ENCODE measurements around the gene ZNF296.
A peak's percentile ranks its signal among the peaks of the same experiment; 100 is the strongest.

The ZNF296 gene

GRCh38 chr19:45066921-45067661 is 9.2 kb downstream of the ZNF296 start:
- no peak for DNase-seq (ENCODE audit: low spot score)
- CTCF ChIA-PET = no interaction called here
- TF ChIP-seq, protein P1, sequence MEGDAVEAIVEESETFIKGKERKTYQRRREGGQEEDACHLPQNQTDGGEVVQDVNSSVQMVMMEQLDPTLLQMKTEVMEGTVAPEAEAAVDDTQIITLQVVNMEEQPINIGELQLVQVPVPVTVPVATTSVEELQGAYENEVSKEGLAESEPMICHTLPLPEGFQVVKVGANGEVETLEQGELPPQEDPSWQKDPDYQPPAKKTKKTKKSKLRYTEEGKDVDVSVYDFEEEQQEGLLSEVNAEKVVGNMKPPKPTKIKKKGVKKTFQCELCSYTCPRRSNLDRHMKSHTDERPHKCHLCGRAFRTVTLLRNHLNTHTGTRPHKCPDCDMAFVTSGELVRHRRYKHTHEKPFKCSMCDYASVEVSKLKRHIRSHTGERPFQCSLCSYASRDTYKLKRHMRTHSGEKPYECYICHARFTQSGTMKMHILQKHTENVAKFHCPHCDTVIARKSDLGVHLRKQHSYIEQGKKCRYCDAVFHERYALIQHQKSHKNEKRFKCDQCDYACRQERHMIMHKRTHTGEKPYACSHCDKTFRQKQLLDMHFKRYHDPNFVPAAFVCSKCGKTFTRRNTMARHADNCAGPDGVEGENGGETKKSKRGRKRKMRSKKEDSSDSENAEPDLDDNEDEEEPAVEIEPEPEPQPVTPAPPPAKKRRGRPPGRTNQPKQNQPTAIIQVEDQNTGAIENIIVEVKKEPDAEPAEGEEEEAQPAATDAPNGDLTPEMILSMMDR (conservative IDR thresholded peaks at IDR 0.05; ENCODE audit: low read depth) = no peak
- peak overlapping the region; percentile 90 for H3K27ac ChIP-seq
- POLR2A ChIA-PET (ENCODE audit: low non-redundant PET) = no interaction called here

- POLR2A ChIA-PET (ENCODE audit: low non-redundant PET) = no interaction called here
- DNase-seq (ENCODE audit: low spot score) = no peak
- TF ChIP-seq, protein P1 (conservative IDR thresholded peaks at IDR 0.05; ENCODE audit: low read depth) = no peak
- CTCF ChIA-PET = interaction anchor here (0.6 to 0.8 kb wide), 2 partner anchors 25 to 160 kb away, joined by 3 to 6 read pairs; partner anchors contain the start of gene CLASRP
- H3K27ac ChIP-seq = no peak overlapping the region
These were observed 12.2 kb downstream of the ZNF296 start for GRCh38 chr19:45063851-45064801.

- ChIA-PET CTCF (interaction anchor here (0.5 to 0.7 kb wide), 3 partner anchors 75 to 1462 kb away, joined by 3 to 4 read pairs (median 3); no protein-coding TSS in a partner anchor), POLR2A (ENCODE audit: low non-redundant PET) (no interaction called here)
- peak overlapping the region; percentile 8; the same call in 1 of the 2 replicates for H3K27ac ChIP-seq
- no peak for DNase-seq (ENCODE audit: low spot score)
- TF ChIP-seq, protein P1 (conservative IDR thresholded peaks at IDR 0.05; ENCODE audit: low read depth) = no peak
These were observed 14.3 kb downstream of the ZNF296 start for GRCh38 chr19:45061965-45062364.

DNA sequence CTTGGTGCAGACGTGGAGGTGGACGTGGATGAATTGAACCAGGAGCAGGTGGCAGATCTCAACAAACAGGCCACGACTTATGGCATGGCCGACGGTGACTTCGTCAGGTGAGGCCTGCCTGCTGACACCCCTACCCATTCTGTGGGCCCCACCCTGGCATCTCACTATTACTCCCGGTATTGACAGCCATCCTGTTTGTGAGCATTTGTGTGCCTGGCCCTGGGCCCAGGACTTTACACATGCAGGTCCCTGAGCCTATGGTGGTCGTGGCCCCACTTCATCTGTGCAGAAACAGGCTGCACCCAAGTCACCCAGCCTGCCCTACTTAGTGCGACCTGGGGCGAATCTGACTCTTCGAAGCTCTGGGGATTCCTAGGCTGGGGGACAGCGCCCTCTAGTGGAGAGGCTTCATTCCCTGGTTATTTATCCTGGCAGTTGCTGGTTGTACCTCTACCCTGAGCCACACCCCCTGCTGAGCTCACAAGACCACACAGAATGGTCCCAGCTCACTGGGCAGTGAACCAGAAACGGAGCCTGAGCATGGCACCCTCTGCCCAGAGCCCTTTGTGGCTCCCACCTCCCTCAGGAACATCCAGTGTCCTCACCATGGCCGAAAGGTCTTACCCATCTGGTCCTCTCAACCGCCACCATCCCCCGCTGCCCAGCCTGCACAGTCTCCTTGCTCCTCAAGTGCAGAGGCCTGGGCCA is 16.9 kb downstream of the ZNF296 start:
- TF ChIP-seq, protein P1 (conservative IDR thresholded peaks at IDR 0.05; ENCODE audit: low read depth) = peak; percentile 82
- peak overlapping the region; percentile 4; the same call in 1 of the 2 replicates for H3K27ac ChIP-seq
- DNase-seq (ENCODE audit: low spot score) = peak; percentile 70
- CTCF ChIA-PET = interaction anchor here (0.5 to 1.8 kb wide), 22 partner anchors 8 to 617 kb away, joined by 3 to 10 read pairs (median 4); partner anchors contain the start of gene APOE
- POLR2A ChIA-PET (ENCODE audit: low non-redundant PET) = no interaction called here

GRCh38 chr19:45058622-45059159 is 17.6 kb downstream of the ZNF296 start:
- CTCF ChIA-PET = interaction anchor here (0.5 to 1.8 kb wide), 16 partner anchors 8 to 154 kb away, joined by 3 to 10 read pairs (median 4); partner anchors contain the start of gene APOE
- TF ChIP-seq, protein P1 (conservative IDR thresholded peaks at IDR 0.05; ENCODE audit: low read depth) = no peak
- DNase-seq (ENCODE audit: low spot score) = no peak
- POLR2A ChIA-PET (ENCODE audit: low non-redundant PET) = no interaction called here
- H3K27ac ChIP-seq = peak overlapping the region; percentile 22
